HG02870 (cell line): ENCODE measurements around the gene EPC1.
A peak's percentile ranks its signal among the peaks of the same experiment; 100 is the strongest.

Source experiments
- ATAC-seq: cut with Tn5 transposase; IDR thresholded peaks from one replicate; pipeline ENCODE4 v1.9.1; 2021; ENCODE audit warnings: mild to moderate bottlenecking, moderate library complexity; ENCODE audit not compliant: unreplicated experiment

EPC1 gene

GRCh38 chr10:32298075-32298812, 48.7 kb downstream of the EPC1 start:
- ATAC-seq: no peak

- ATAC-seq: no peak
Measured at GRCh38 chr10:32295027-32295426, 51.9 kb downstream of the EPC1 start.

GRCh38 chr10:32293581-32293980, 53.4 kb downstream of the EPC1 start:
- no peak for ATAC-seq

- ATAC-seq: no peak
Measured at GRCh38 chr10:32279795-32280194, 67.2 kb downstream of the EPC1 start.

GRCh38 chr10:32273336-32273735, 73.6 kb downstream of the EPC1 start:
- ATAC-seq: no peak

- no peak for ATAC-seq
Measured at GRCh38 chr10:32271617-32272016, 75.3 kb downstream of the EPC1 start.

GRCh38 chr10:32269343-32270100, 77.4 kb downstream of the EPC1 start:
- ATAC-seq: no peak

GRCh38 chr10:32268788-32269187, 78.2 kb downstream of the EPC1 start:
- ATAC-seq: no peak

GRCh38 chr10:32266979-32267378, 80.0 kb downstream of the EPC1 start:
- no peak for ATAC-seq

- ATAC-seq: no peak
Measured at GRCh38 chr10:32266566-32266965, 80.4 kb downstream of the EPC1 start.

GRCh38 chr10:32265756-32266155, 81.2 kb downstream of the EPC1 start:
- ATAC-seq: no peak

- ATAC-seq: no peak
Measured at GRCh38 chr10:32263300-32263699, 83.7 kb downstream of the EPC1 start.

GRCh38 chr10:32259551-32259950, 87.4 kb downstream of the EPC1 start:
- ATAC-seq: no peak

GRCh38 chr10:32256613-32257437, 90.1 kb downstream of the EPC1 start:
- peak; percentile 55 for ATAC-seq

- no peak for ATAC-seq
Measured at GRCh38 chr10:32253821-32254220, 93.1 kb downstream of the EPC1 start.

GRCh38 chr10:32253276-32253675, 93.7 kb downstream of the EPC1 start:
- no peak for ATAC-seq

GRCh38 chr10:32250489-32250888, 96.5 kb downstream of the EPC1 start:
- peak; percentile 87 for ATAC-seq

GRCh38 chr10:32246685-32247084, 100.3 kb downstream of the EPC1 start:
- ATAC-seq: no peak

- ATAC-seq: no peak
Measured at GRCh38 chr10:32245760-32246159, 101.2 kb downstream of the EPC1 start.

- no peak for ATAC-seq
Measured at GRCh38 chr10:32244421-32245207, 102.3 kb downstream of the EPC1 start.

- ATAC-seq: no peak
Measured at GRCh38 chr10:32244011-32244410, 102.9 kb downstream of the EPC1 start.
